ENCODE measurements around the gene BIK. TPM values are rescaled to one million over a fixed set of nuclear protein-coding genes. Genes with fewer than 3 reads are reported as not detected.
A peak's percentile ranks its signal among the peaks of the same experiment; 100 is the strongest.

The BIK gene
- total RNA-seq, 1 donor from 2014 or later = 0.87 TPM

DNA sequence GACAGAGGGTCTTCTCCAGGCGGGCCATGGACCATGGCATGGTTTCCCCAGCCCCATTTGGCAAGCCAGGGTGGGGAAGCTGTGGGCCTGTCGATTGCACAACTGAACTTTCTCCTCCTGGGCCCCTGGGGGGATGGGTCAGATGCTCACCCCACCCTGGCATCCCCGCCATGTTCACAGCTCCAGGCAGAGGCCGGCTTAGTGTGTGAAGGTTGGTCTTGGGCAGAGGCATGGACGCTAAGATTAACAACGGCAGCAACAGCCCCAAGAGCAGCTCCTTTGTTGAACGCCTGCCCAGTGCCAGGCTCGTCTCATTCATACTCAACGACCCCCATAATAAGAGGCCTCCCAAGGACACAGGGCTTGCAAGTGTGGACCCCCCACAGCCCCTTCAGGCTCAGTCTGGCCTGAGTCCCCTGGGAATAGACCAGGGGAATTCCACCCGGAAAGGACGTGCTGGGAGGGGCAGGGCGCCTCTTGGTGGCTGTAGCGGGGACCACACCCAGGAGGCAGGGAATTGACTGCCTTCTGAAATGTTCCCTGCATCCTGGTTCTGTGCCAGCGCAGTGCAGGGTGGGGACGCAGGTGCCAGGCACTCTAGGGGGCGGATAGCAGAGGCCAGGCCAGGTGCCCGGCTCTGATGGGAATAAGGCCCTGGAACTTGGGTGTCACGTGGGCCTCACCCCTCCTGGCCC is 49.1 kb downstream of the BIK start:
- intact Hi-C loops (cut with DNase I) = no loop called here
- Histone ChIP-seq H3K36me3 (peaks cover 22% of the 10 kb centered on the region), H3K4me3 (no peak overlapping the region), H3K9me3 (no peaks in the 10 kb centered on the region), H3K27me3 (no peaks in the 10 kb centered on the region), H3K27ac (no peak overlapping the region), H3K4me1 (peaks cover 13% of the 10 kb centered on the region)
- TF ChIP-seq, protein P1, sequence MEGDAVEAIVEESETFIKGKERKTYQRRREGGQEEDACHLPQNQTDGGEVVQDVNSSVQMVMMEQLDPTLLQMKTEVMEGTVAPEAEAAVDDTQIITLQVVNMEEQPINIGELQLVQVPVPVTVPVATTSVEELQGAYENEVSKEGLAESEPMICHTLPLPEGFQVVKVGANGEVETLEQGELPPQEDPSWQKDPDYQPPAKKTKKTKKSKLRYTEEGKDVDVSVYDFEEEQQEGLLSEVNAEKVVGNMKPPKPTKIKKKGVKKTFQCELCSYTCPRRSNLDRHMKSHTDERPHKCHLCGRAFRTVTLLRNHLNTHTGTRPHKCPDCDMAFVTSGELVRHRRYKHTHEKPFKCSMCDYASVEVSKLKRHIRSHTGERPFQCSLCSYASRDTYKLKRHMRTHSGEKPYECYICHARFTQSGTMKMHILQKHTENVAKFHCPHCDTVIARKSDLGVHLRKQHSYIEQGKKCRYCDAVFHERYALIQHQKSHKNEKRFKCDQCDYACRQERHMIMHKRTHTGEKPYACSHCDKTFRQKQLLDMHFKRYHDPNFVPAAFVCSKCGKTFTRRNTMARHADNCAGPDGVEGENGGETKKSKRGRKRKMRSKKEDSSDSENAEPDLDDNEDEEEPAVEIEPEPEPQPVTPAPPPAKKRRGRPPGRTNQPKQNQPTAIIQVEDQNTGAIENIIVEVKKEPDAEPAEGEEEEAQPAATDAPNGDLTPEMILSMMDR (IDR thresholded peaks at IDR 0.05) = peak; percentile 32
- ATAC-seq (peak; percentile 37), DNase-seq (no peak)

DNA sequence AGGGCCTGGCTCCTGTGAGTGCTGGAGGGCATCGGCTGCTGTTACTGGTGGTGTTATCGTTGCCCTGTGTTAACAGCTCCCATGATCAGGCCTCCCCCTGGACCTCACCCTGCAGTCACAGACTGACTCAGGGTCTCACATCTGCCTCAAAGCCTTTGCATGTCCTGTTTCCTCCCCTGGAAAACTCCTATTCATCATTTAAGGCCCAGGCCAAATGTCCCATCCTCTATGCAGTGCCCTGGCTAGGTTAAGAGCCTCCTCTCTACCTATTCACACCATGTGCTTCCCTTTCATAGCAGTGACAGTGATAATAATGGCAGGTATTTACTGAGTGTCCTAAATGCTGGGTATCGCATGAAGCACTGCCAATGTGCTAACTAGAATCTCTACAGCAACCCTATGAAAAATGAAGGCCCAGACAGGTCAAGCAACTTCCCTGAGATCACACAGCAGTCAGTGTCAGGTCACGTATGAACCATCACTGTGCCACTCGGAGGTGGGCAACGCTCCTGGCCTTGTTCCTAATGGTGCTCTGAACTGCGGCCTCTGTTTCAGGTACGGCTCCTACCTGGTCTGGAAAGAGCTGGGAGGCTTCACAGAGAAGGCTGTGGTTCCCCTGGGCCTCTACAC is 50.1 kb downstream of the BIK start:
- TF ChIP-seq, protein P1 (IDR thresholded peaks at IDR 0.05) = no peak
- Histone ChIP-seq H3K4me3 (no peak overlapping the region), H3K9me3 (no peaks in the 10 kb centered on the region), H3K27me3 (no peaks in the 10 kb centered on the region), H3K4me1 (peaks cover 18% of the 10 kb centered on the region), H3K36me3 (peaks cover 22% of the 10 kb centered on the region), H3K27ac (no peak overlapping the region)
- intact Hi-C loops (cut with DNase I) = no loop called here
- ATAC-seq = no peak
- no peak for DNase-seq

DNA sequence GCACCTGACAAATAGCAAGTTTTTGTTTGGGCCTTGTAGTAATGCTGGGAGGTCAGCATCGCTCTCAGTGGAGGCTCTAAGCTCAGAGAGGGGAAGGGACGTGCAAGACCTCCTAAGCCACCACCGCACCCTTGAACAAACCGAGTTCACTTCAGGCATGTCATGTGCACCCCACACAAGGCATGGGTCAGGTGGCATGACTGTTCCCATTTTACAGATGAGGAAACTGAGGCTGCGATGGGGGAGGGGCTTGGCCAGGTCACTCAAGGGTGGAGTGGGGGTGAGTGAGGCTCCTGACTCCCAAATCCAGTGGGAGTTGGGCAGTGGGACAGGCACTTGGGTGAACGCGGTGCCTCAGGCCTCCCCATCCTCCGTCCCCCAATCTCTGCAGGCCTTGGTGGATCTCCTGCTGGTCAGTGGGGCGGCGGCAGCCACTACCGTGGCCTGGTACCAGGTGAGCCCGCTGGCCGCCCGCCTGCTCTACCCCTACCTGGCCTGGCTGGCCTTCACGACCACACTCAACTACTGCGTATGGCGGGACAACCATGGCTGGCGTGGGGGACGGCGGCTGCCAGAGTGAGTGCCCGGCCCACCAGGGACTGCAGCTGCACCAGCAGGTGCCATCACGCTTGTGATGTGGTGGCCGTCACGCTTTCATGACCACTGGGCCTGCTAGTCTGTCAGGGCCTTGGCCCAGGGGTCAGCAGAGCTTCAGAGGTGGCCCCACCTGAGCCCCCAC is 52.0 kb downstream of the BIK start:
- no peak for ATAC-seq
- Histone ChIP-seq H3K27ac (no peak overlapping the region), H3K9me3 (no peaks in the 10 kb centered on the region), H3K36me3 (peaks cover 25% of the 10 kb centered on the region), H3K27me3 (no peaks in the 10 kb centered on the region), H3K4me1 (peaks cover 18% of the 10 kb centered on the region), H3K4me3 (no peak overlapping the region)
- DNase-seq = no peak
- TF ChIP-seq, protein P1 (IDR thresholded peaks at IDR 0.05) = no peak
- intact Hi-C loops (cut with DNase I) = no loop called here

DNA sequence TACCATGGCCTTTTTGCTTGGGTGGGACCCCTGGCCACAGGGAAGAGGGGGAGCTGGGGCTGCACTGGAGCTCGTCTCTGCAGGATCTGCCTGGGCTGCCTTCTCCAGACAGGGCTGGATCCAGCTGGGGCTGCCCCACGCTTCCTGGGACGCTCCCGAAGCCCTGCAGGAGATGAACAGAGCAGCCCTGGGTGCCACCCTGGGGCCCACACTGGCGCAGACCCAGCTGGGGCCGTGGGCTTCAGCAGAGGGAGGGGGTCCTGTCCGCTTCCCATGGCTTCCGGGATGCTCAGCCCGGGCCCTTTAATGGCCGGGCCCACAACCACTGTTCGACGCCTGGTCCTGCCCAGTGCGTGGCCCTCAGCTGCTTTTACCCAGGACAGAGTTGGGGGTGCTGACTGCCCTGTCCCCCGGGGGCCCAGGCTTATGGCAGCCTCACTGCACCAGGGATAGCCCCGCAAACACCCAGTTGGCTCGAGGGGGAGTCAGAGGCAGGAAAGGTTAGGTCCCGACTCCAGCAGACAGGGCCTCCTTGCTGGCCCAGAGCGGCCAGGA is 52.8 kb downstream of the BIK start:
- TF ChIP-seq, protein P1 (IDR thresholded peaks at IDR 0.05) = no peak
- Histone ChIP-seq H3K27ac (no peak overlapping the region), H3K4me3 (no peak overlapping the region), H3K4me1 (peaks cover 18% of the 10 kb centered on the region), H3K9me3 (no peaks in the 10 kb centered on the region), H3K36me3 (peaks cover 27% of the 10 kb centered on the region), H3K27me3 (no peaks in the 10 kb centered on the region)
- intact Hi-C loops (cut with DNase I) = no loop called here
- no peak for DNase-seq
- ATAC-seq = no peak

DNA sequence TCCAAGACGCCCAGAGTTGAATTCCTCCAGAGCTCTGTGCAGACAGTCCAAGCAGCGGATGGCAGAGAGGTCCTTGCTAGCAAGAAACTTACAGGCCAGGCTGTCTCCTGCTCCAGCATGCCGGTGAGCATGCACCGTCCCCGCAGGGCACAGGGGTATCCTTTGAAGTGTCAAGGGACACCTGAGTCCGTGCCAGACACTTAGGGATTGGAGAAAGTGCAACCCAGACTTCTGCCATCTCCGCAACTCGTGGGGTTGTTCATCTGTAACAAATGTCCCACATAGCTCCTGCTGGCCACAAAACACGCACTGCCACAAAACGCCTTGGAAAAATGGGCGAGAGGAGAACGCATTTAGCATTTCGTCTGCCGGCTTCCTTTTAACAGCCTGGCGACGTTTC is 54.1 kb downstream of the BIK start:
- Histone ChIP-seq H3K9me3 (no peaks in the 10 kb centered on the region), H3K27me3 (no peaks in the 10 kb centered on the region), H3K27ac (no peak overlapping the region), H3K4me3 (no peak overlapping the region), H3K4me1 (peaks cover 14% of the 10 kb centered on the region), H3K36me3 (peaks cover 27% of the 10 kb centered on the region)
- intact Hi-C loops (cut with DNase I) = no loop called here
- DNase-seq (no peak), ATAC-seq (no peak)
- TF ChIP-seq, protein P1 (IDR thresholded peaks at IDR 0.05) = no peak
